ENCODE measurements around the gene OSMR. TPM values are rescaled to one million over a fixed set of nuclear protein-coding genes. Genes with fewer than 3 reads are reported as not detected.

OSMR gene
- total RNA-seq, 1 donor from 2014 or later = 17.4 TPM

DNA sequence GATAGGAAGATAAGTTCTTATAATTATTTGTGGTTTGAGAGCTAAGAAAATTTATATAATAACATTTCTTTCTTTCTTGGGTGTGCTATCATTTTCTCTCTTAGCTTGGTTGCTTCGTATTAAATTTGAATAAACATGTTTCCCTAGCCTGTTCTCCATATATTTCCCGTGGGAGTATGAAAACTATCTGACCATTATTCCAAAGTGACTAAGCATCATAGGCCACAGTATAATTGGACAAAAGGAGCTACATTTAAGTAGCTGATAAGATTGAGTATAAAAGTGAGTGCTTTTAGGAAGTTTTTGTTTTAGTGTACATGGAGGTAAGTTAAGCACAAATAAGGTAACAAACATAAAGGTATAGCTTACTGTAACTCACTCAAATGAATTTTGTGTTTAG lies 8.4 kb upstream of the OSMR start:
- TF ChIP-seq, protein P1, sequence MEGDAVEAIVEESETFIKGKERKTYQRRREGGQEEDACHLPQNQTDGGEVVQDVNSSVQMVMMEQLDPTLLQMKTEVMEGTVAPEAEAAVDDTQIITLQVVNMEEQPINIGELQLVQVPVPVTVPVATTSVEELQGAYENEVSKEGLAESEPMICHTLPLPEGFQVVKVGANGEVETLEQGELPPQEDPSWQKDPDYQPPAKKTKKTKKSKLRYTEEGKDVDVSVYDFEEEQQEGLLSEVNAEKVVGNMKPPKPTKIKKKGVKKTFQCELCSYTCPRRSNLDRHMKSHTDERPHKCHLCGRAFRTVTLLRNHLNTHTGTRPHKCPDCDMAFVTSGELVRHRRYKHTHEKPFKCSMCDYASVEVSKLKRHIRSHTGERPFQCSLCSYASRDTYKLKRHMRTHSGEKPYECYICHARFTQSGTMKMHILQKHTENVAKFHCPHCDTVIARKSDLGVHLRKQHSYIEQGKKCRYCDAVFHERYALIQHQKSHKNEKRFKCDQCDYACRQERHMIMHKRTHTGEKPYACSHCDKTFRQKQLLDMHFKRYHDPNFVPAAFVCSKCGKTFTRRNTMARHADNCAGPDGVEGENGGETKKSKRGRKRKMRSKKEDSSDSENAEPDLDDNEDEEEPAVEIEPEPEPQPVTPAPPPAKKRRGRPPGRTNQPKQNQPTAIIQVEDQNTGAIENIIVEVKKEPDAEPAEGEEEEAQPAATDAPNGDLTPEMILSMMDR (IDR thresholded peaks at IDR 0.05; ENCODE audit: unreplicated experiment) = no peak
- Mint-ChIP-seq H3K4me3 (ENCODE audit: unreplicated experiment) (no peak overlapping the region), H3K36me3 (ENCODE audit: low read depth, unreplicated experiment) (no peaks in the 10 kb centered on the region), H3K4me1 (ENCODE audit: unreplicated experiment) (peaks cover 8% of the 10 kb centered on the region), H3K27ac (ENCODE audit: unreplicated experiment) (no peak overlapping the region), H3K9me3 (ENCODE audit: unreplicated experiment) (no peaks in the 10 kb centered on the region), H3K27me3 (ENCODE audit: unreplicated experiment) (no peaks in the 10 kb centered on the region)
- no peak for DNase-seq (ENCODE audit: low spot score)

DNA sequence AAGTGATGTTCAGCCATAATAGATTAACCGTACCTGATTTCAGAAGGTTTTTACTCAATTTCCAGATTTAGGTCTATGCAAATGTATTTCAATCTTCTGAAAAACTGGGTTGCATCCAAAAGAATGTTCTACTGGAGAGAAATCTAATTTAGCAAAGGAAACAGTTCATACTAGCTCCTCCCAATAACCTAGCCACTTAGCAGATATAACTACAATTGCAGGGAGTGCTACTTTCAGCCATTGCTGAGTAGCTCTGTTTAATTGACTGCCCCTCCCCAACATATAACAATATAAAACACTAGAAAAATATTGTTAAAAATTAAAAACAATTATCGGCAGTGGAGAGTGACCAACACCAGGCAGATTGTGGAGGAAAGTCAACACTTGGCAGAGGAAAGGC lies 7.9 kb upstream of the OSMR start:
- no peaks in the 10 kb centered on the region for H3K27me3 Mint-ChIP-seq (ENCODE audit: unreplicated experiment)

DNA sequence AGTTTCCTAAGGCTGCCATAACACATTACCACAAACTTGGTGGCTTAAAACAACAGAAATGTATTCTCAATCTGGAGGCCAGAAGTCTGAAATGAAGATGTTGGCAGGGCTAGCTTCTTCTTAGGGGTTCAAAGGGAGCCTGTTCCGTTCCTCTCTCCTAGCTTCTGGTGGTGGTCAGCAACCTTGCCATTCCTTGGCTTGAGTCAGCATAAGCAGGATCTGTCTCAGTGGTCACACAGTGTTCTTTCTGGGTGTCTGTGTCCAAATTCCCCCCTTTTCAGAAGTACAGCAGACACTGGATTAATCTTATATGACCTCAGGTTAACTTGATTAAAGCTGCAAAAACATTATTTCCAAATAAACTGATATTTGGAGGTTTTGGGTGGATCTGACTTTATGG lies 2.1 kb upstream of the OSMR start:
- DNase-seq (ENCODE audit: low spot score) = no peak
- H3K36me3 Mint-ChIP-seq (ENCODE audit: low read depth, unreplicated experiment) = no peaks in the 10 kb centered on the region
- H3K9me3 Mint-ChIP-seq (ENCODE audit: unreplicated experiment) = no peaks in the 10 kb centered on the region
- TF ChIP-seq, protein P1 (IDR thresholded peaks at IDR 0.05; ENCODE audit: unreplicated experiment) = no peak
- peaks cover 24% of the 10 kb centered on the region for H3K4me1 Mint-ChIP-seq (ENCODE audit: unreplicated experiment)
- peaks cover 7% of the 10 kb centered on the region for H3K27me3 Mint-ChIP-seq (ENCODE audit: unreplicated experiment)
- H3K27ac Mint-ChIP-seq (ENCODE audit: unreplicated experiment) = no peak overlapping the region
- H3K4me3 Mint-ChIP-seq (ENCODE audit: unreplicated experiment) = no peak overlapping the region

More for the DNA sequence above, 7.9 kb upstream of the OSMR start:
- DNase-seq (ENCODE audit: low spot score) = no peak
- TF ChIP-seq, protein P1 (IDR thresholded peaks at IDR 0.05; ENCODE audit: unreplicated experiment) = no peak
- H3K9me3 Mint-ChIP-seq (ENCODE audit: unreplicated experiment) = no peaks in the 10 kb centered on the region
- no peak overlapping the region for H3K4me3 Mint-ChIP-seq (ENCODE audit: unreplicated experiment)
- no peak overlapping the region for H3K27ac Mint-ChIP-seq (ENCODE audit: unreplicated experiment)
- H3K36me3 Mint-ChIP-seq (ENCODE audit: low read depth, unreplicated experiment) = no peaks in the 10 kb centered on the region
- H3K4me1 Mint-ChIP-seq (ENCODE audit: unreplicated experiment) = peaks cover 8% of the 10 kb centered on the region

DNA sequence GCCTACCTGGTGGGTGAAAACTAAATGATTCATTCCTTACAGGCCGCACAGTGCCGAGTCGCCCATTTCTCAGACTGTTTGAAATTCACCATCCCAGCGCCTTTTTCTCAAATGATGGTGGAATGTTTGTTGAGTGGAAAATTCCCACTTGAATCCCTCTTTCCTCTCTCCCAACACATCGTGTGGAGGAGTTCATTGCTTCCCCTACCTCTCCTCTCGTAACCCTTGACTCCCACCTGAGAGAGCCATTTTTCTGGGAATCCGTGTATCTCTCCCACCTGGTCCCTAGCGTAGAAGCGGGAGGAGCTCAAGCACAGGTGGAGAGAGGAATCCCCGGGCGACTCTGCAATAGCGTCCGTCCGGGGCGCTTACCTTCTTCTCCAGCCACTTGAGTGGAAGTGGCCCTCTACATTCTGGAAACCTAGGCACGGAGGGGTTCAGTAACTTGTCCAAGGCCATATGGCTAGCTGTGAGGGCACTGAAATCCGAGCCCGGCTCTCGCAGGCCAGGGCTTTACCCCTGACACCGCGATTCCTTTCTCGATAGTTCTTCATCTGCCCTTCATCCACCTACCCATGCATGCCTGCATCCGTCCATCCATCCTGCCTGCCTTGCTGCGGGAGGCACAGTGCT lies 683 bp downstream of the OSMR start:
- TF ChIP-seq, protein P1 (IDR thresholded peaks at IDR 0.05; ENCODE audit: unreplicated experiment) = no peak
- Mint-ChIP-seq H3K4me1 (ENCODE audit: unreplicated experiment) (peaks cover 24% of the 10 kb centered on the region), H3K36me3 (ENCODE audit: low read depth, unreplicated experiment) (no peaks in the 10 kb centered on the region), H3K4me3 (ENCODE audit: unreplicated experiment) (peak overlapping the region; percentile 96), H3K27ac (ENCODE audit: unreplicated experiment) (no peak overlapping the region), H3K27me3 (ENCODE audit: unreplicated experiment) (peaks cover 7% of the 10 kb centered on the region), H3K9me3 (ENCODE audit: unreplicated experiment) (no peaks in the 10 kb centered on the region)
- no peak for DNase-seq (ENCODE audit: low spot score)

DNA sequence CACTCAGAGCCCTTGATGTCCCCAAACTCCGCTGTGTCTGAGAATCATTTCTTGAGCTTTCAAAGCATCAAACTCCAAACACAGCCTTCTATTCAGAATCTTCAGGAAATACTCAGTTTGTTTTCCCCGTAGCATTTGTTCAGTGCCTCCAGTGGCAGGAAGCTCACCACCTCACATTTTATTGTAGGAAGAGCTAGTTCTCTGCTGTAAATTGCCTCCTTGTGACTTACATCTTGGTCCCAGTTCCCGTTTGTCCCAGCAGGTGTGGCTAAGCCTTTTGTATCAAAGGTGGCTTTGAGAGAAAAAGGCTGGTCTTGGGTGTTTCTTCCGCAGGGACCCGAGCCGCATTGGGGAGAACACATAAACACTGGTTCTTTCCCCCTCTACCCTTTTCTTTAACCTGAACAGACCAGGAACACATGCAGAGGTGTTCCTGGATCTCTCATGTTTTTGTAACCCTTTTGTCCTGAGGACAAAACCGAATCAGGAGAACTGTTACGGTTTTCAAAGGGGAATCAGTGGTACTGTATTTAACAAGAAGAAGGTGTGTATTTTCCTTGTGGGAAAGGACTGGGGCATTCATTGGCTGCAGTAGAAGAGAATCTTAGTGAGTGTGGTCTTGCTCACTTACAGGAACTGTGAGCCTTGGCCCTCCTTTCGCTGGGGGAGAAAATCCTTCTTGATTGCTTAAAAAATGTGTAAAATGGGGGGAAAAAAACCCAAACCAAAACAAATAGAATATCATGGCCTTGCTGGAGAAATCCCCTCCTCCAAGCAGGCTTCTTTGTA lies 1.9 kb downstream of the OSMR start:
- DNase-seq (ENCODE audit: low spot score) = no peak
- no peak overlapping the region for H3K27ac Mint-ChIP-seq (ENCODE audit: unreplicated experiment)
- peaks cover 9% of the 10 kb centered on the region for H3K36me3 Mint-ChIP-seq (ENCODE audit: low read depth, unreplicated experiment)
- no peaks in the 10 kb centered on the region for H3K9me3 Mint-ChIP-seq (ENCODE audit: unreplicated experiment)
- peak overlapping the region; percentile 62 for H3K4me3 Mint-ChIP-seq (ENCODE audit: unreplicated experiment)
- TF ChIP-seq, protein P1 (IDR thresholded peaks at IDR 0.05; ENCODE audit: unreplicated experiment) = no peak
- peaks cover 24% of the 10 kb centered on the region for H3K4me1 Mint-ChIP-seq (ENCODE audit: unreplicated experiment)
- peaks cover 7% of the 10 kb centered on the region for H3K27me3 Mint-ChIP-seq (ENCODE audit: unreplicated experiment)

Data from endothelial cell (in vitro differentiated cells).